ENCODE measurements around the gene MYADML2.

DNA sequence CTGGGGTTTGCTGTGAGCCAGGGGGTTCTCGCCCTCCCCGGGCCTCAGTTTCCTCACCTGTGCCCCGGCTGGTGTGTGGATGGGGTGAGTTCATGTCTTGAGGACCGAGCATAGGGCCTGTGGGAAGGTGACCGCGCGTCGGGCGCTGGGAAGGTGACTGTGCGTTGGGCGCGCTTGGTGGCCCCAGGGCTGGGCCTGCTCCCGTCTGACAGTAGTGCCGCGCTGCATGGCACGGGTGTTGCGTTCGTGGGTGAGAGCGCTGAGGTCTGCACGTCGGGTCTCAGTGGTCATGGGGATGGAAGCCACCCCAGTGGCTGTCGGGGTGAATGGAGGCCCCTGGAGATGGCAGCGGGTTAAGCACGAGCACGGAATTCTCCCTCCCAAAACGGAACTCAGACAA lies 39.6 kb upstream of the MYADML2 start:
- TF ChIP-seq POLR2A (IDR thresholded peaks at IDR 0.05; ENCODE audit: low read length) (no peak), GATA1 (IDR thresholded peaks at IDR 0.05; ENCODE audit: low read depth, low read length) (no peak)

Measured in erythroblast (primary cell).